Peyer's patch (tissue), 4 donors: ENCODE data around the gene DMPK.

Experiments
- CTCF ChIP-seq, 6 experiments: fragments of 450-650 bp in 4 of 6; fragments of 200-600 bp in 2 of 6; sonication (generic) in 1 of 6; IDR thresholded peaks; one replicate each; pipeline ENCODE4 v1.5.1; 2017 to 2019; ENCODE audit warnings: antibody characterized with exemption in 6 of 6, mild to moderate bottlenecking in 3 of 6, moderate library complexity in 1 of 6
- POLR2A ChIP-seq, 2 donors: fragments of 450-650 bp; IDR thresholded peaks; one replicate each; pipeline ENCODE4 v1.5.1; 2017; ENCODE audit warnings: antibody characterized with exemption in 2 of 2, mild to moderate bottlenecking in 2 of 2, moderate library complexity in 2 of 2

GRCh38 chr19:45824531-45825262 lies 42.4 kb upstream of the DMPK start:
- no peak for TF ChIP-seq CTCF (IDR thresholded peaks at IDR 0.05)
- no peak for TF ChIP-seq POLR2A (IDR thresholded peaks at IDR 0.05)
